ENCODE results near the gene GMDS. TPM values are rescaled to one million over a fixed set of nuclear protein-coding genes. Genes with fewer than 3 reads are reported as not detected.

GMDS gene
- total and polyA plus RNA-seq, 2 donors (not counting 3 experiments of a cell fraction or from before 2014, with no cell fraction given), result 9.8 to 23.5 TPM

DNA sequence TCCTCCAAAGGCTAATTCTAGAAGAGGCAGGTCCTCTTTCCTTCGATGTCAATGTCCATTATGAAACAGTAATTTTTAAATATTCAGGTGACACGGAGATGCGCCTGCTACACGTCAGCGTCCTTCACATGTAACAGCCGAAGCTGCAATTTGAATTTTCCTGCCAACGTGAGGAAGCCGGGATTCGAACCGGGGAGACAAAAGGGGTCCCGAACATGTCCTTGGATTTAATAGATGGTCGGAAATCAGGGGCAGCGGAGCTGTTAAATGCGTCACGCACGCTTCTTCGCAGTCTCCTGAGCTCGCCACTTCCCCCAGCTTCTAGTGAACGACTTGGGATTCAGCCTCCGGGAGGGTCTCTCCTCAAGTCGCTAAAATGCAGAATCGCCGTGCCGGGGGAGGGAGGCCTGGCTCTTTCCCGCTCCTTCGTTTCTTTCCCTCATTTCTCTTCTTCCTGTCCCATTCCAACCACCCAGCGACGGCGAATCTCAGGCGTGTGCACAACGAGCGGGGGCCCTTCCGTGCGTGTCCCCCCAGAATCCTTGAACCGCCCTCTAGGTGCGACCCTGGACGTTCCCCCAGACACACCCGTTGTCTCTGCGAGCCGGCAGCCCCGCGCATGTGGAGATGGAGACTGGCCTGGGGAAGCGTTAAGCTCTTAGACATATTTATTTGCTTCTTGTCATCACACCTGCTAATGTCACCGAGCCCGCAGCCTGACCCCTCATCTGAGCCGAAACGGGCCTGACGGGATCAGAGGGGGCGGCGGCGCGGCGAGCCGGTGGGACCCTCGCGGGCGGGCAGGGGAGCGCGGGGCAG is 637.0 kb downstream of the GMDS start:
- Histone ChIP-seq H3K4me2 (ENCODE audit: insufficient read depth, low read length) (peak overlapping the region; percentile 65), H3K36me3 (ENCODE audit: control insufficient read depth in 2 of 2, extremely low read depth in 1 of 2, insufficient read depth in 2 of 2, low read length in 2 of 2) (no peaks in the 10 kb centered on the region), H3K9me3 (replicated peaks; ENCODE audit: control insufficient read depth, insufficient read depth, low read length) (no peaks in the 10 kb centered on the region), H3K27me3 (ENCODE audit: control insufficient read depth in 2 of 2, insufficient read depth in 2 of 2, low read length in 2 of 2) (peaks cover 10 to 13% of the 10 kb centered on the region in 2 experiments), H3K4me1 (ENCODE audit: control insufficient read depth, extremely low read depth, insufficient read depth, low read length) (peaks cover 3% of the 10 kb centered on the region), H3K9me1 (replicated peaks; ENCODE audit: control insufficient read depth, extremely low read depth, insufficient read depth, low read length) (no peaks in the 10 kb centered on the region), H3K4me3 (replicated peaks in 1 of 3; ENCODE audit: insufficient read depth in 1 of 3, low read depth in 1 of 3, low read length in 3 of 3) (no peak overlapping the region), H3K27ac (ENCODE audit: insufficient read depth, low read depth, low read length) (no peak overlapping the region), H3K79me2 (ENCODE audit: control insufficient read depth, insufficient read depth, low read length) (peaks cover 31% of the 10 kb centered on the region), H2AFZ (ENCODE audit: low read depth, low read length) (peak overlapping the region; percentile 68), H4K20me1 (replicated peaks; ENCODE audit: control insufficient read depth, extremely low read depth, insufficient read depth, low read length) (peaks cover 4% of the 10 kb centered on the region), H3K9ac (replicated peaks; ENCODE audit: extremely low read depth, insufficient read depth, low read length) (peak overlapping the region; percentile 68)
- CTCF ChIA-PET, result interaction anchor here (1.0 to 3.5 kb wide), 5 partner anchors 21 to 1026 kb away, joined by 3 to 22 read pairs (median 6); no protein-coding TSS in a partner anchor
- POLR2A ChIA-PET, result no interaction called here
- dilution Hi-C loops (cut with MboI; ENCODE audit: extremely low pct_ligation_motif_present, low sequenced_read_pairs) (loop anchor here (10.0 to 25.0 kb wide), 2 partner anchors 504 to 1036 kb away; no protein-coding TSS in a partner anchor), intact Hi-C loops (cut with micrococcal nuclease) (loop anchor here (1.0 to 2.0 kb wide), 3 partner anchors 16 to 503 kb away; no protein-coding TSS in a partner anchor)
- DNase-seq (ENCODE audit: low read depth, low spot score) (peak; percentile 15), FAIRE-seq (no peak)
- TF ChIP-seq EZH2 (IDR thresholded peaks at IDR 0.05; ENCODE audit: borderline replicate concordance, low read depth, low read length, severe bottlenecking) (peak; percentile 79), FOS (IDR thresholded peaks at IDR 0.05; ENCODE audit: borderline replicate concordance, insufficient read depth, low read length) (no peak)
- BruUV-seq (replicated peaks), result no TSS peak

DNA sequence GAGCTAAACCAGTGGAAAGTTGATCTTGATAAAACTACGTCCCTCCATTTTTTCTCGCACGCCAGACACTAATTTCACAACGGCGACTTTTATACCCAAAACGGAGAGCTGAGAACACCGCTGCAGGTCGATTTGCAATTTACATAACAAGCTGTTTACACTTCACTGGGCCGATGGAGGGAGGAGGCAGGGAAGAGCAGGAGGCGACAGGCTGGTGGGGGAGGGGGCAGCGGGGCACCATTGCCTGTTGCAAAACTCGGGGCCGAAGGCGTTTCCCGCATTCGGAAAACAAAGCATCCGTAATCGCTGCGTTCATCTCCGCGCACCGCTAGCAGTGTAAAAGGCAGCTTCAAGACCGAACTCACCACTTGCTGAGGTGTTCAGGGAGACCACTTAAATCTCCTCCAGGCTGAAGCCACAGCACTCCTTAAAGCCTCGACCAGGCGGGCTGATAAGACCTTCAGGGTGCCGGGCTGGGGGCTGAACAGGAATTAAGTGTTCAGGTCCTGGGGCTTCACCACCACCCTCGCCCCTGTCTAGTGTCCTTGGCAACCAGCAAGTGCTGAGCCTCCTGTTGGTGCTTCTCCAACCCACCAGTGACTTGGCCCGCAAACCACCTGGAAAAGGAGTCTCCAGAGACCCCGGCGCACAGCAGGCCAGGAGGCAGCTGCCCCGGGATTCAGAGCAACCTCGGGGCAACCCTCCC is 637.7 kb downstream of the GMDS start:
- H3K79me2 ChIP-seq (ENCODE audit: control insufficient read depth, insufficient read depth, low read length), result peaks cover 23% of the 10 kb centered on the region
- H3K27ac ChIP-seq (ENCODE audit: insufficient read depth, low read depth, low read length), result no peak overlapping the region
- ChIA-PET POLR2A (no interaction called here), CTCF (interaction anchor here (1.0 to 3.5 kb wide), 5 partner anchors 20 to 1026 kb away, joined by 3 to 22 read pairs (median 6); no protein-coding TSS in a partner anchor)
- no peak for TF ChIP-seq GATA2 (IDR thresholded peaks at IDR 0.05; ENCODE audit: insufficient read depth, insufficient read length, low read depth, low read length)
- TF ChIP-seq POLR2A (IDR thresholded peaks at IDR 0.05; ENCODE audit: low read depth, low read length), result no peak
- TF ChIP-seq FOS (IDR thresholded peaks at IDR 0.05; ENCODE audit: borderline replicate concordance, insufficient read depth, low read length), result no peak
- no peak for TF ChIP-seq EZH2 (IDR thresholded peaks at IDR 0.05; ENCODE audit: borderline replicate concordance, low read depth, low read length, severe bottlenecking)
- TF ChIP-seq, protein P1, sequence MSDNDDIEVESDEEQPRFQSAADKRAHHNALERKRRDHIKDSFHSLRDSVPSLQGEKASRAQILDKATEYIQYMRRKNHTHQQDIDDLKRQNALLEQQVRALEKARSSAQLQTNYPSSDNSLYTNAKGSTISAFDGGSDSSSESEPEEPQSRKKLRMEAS (IDR thresholded peaks at IDR 0.05; ENCODE audit: insufficient read depth, insufficient read length), result no peak
- no peak for TF ChIP-seq POLR2AphosphoS5 (IDR thresholded peaks at IDR 0.05; ENCODE audit: insufficient read depth, low read depth, low read length)
- no peak for TF ChIP-seq JUN (IDR thresholded peaks at IDR 0.05; ENCODE audit: borderline replicate concordance, insufficient read depth, insufficient read length, low read depth)
- TF ChIP-seq, protein P2, sequence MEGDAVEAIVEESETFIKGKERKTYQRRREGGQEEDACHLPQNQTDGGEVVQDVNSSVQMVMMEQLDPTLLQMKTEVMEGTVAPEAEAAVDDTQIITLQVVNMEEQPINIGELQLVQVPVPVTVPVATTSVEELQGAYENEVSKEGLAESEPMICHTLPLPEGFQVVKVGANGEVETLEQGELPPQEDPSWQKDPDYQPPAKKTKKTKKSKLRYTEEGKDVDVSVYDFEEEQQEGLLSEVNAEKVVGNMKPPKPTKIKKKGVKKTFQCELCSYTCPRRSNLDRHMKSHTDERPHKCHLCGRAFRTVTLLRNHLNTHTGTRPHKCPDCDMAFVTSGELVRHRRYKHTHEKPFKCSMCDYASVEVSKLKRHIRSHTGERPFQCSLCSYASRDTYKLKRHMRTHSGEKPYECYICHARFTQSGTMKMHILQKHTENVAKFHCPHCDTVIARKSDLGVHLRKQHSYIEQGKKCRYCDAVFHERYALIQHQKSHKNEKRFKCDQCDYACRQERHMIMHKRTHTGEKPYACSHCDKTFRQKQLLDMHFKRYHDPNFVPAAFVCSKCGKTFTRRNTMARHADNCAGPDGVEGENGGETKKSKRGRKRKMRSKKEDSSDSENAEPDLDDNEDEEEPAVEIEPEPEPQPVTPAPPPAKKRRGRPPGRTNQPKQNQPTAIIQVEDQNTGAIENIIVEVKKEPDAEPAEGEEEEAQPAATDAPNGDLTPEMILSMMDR (IDR thresholded peaks at IDR 0.05; ENCODE audit: extremely low read depth in 1 of 2, insufficient read depth in 1 of 2, low read depth in 1 of 2, low read length in 2 of 2), result no peak
- TF ChIP-seq MYC (IDR thresholded peaks at IDR 0.05; ENCODE audit: low read depth, low read length), result no peak
- dilution Hi-C loops (cut with MboI; ENCODE audit: extremely low pct_ligation_motif_present, low sequenced_read_pairs), result loop anchor here (10.0 to 25.0 kb wide), 2 partner anchors 505 to 1037 kb away; no protein-coding TSS in a partner anchor
- DNase-seq (ENCODE audit: low read depth, low spot score) (peak; percentile 11), FAIRE-seq (no peak)
- no peak overlapping the region for H3K4me2 ChIP-seq (ENCODE audit: insufficient read depth, low read length)
- H3K27me3 ChIP-seq (ENCODE audit: control insufficient read depth in 2 of 2, insufficient read depth in 2 of 2, low read length in 2 of 2), result peaks cover 10 to 13% of the 10 kb centered on the region in 2 experiments
- no peak overlapping the region for H3K9ac ChIP-seq (replicated peaks; ENCODE audit: extremely low read depth, insufficient read depth, low read length)
- H3K9me1 ChIP-seq (replicated peaks; ENCODE audit: control insufficient read depth, extremely low read depth, insufficient read depth, low read length), result no peaks in the 10 kb centered on the region
- no TSS peak for BruUV-seq (replicated peaks)
- no peaks in the 10 kb centered on the region for H3K9me3 ChIP-seq (replicated peaks; ENCODE audit: control insufficient read depth, insufficient read depth, low read length)
- H2AFZ ChIP-seq (ENCODE audit: low read depth, low read length), result no peak overlapping the region
- intact Hi-C loops (cut with micrococcal nuclease), result loop anchor here (2.0 kb wide), 1 partner anchor 17 kb away; no protein-coding TSS in a partner anchor
- H3K4me3 ChIP-seq (replicated peaks in 1 of 3; ENCODE audit: insufficient read depth in 1 of 3, low read depth in 1 of 3, low read length in 3 of 3), result no peak overlapping the region
- H3K36me3 ChIP-seq (ENCODE audit: control insufficient read depth in 2 of 2, extremely low read depth in 1 of 2, insufficient read depth in 2 of 2, low read length in 2 of 2), result no peaks in the 10 kb centered on the region
- H4K20me1 ChIP-seq (replicated peaks; ENCODE audit: control insufficient read depth, extremely low read depth, insufficient read depth, low read length), result peaks cover 4% of the 10 kb centered on the region
- peaks cover 3% of the 10 kb centered on the region for H3K4me1 ChIP-seq (ENCODE audit: control insufficient read depth, extremely low read depth, insufficient read depth, low read length)

All from endothelial cell of umbilical vein (primary cell).